ENCODE results near the gene SOX1.

The SOX1 gene

DNA sequence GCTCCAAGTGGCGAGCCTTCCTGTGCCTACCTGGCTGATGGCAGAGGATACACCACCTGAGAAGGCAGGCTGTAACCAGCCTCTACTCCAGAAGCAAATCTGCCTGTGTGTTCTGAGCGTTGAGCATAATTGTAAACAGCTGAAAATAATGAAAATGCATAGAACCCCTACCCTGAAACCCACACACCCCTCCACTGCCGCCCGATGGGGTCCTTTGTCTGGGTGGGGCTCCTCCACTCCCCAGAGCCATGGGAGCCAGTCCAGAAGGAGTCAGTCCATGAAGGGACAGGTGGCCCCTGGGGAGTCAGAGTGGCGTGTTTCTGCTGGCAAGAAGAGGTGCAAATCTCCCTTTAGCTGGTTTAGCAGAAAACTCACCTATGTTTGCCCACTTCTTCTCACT is 8.0 kb upstream of the SOX1 start:
- DNase-seq (ENCODE audit: low read depth), result no peak

- DNase-seq (ENCODE audit: low read depth), result no peak
Observed at GRCh38 chr13:112059457-112060281, 7.3 kb upstream of the SOX1 start.

DNA sequence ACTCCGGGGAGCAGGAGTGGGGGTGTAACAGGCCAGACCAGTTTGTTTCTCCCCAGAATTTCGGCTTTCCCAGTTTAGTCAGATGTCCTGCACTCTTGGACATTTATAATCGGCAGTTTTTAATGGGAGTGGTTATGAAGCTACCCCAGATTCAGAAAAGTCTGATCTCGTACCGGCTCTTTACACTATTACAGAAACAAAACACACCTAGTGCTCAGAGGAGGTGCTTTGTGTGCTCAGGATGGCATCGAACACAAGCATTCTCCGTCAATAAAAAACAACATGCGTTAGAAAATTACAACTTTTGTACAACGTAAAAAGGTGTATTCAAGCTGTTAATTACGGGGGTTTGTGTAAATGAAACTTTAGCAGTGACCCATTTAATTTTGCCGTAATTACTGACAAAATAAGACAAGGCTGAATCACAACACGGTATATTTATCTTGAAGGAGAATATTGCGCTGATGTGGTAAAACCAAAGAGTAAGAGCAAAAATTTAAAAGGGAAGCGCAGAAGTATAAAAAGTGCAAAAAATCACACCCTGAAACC is 6.6 kb upstream of the SOX1 start:
- DNase-seq (ENCODE audit: low read depth), result no peak

GRCh38 chr13:112060899-112061366 is 6.0 kb upstream of the SOX1 start:
- DNase-seq (ENCODE audit: low read depth), result no peak

DNA sequence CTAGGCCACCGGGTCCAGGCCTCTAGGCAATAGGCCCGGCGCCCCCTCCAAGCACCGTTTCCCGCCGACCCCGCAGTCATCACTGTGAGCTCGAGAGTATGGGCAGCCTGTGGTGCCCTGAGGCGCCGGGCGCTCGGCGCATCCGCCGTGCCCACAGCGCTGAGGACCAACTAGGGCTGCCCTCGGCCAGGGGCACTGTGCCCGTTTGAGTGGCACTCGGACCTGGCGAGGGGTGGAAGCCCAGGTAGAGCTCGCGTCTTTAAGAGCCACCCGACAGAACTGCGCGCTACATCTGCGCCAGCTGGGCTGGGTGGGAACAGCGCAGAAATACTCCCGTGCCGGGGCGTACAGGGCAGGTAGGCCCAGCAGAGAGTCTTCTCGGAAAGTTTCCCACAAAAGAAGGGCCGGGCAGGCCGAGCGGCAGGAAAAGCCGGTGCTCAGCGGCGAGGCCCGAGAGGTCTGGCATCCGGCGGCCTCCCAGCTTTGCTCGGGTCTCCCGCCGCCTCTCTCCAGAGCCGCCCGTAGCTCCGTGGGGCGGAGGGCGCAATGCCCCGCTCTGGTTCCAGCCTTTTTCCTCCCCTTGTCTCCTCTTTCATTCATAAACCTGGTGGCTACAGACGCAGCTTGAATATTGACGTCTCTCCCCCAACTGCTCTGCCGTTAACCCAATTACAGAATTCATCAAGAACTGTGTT is 5.4 kb upstream of the SOX1 start:
- DNase-seq (ENCODE audit: low read depth), result no peak

- no peak for DNase-seq (ENCODE audit: low read depth)
Observed at GRCh38 chr13:112062072-112062567, 4.8 kb upstream of the SOX1 start.

DNA sequence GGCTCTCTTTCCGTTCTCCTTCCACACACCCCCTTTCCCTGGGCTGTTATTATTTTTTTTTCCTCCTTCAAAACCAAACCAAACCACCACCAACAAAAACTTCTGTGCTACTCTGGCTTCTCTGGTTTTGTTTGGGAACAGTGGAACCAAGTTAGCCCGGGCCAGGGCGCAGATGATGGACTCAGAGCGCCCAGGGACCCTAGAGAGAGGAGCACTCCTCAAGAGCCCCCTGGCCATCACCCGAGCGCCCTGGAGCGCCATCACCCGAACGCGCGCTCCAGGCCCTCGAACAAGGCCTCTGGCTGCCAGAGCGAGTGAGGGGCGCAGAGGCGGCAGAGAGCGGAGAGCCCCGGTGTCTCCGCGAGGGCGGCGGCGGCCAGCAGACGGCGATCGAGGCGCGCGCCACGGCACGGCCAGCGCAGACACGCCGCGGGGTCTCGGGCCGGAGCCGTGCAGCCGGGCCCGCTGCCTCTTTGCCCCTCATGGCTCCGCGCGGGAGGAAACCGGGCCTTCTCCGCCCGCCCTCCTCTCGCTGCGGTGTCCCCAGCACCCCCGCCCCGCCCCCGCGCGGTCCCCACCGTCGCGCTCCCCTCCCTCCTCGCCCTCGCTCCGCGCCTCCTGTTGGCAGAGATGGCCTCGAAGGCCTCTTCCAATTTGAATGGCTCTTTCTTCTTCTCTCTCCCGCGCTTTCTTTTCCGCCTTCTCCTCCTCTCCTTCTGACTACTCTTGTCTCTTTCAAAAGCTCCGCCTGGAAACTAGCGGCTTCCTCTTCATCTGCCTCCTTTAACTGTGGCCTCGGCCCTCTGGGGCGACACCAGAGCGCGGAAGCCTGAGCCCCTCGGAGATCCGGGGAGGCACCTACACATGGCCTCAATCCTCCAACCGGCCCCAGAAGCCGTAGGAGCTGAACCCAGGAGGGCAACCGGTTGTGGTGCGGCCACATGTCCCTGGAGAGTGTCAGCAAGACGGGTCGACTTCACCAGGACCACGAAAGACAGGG is 4.1 kb upstream of the SOX1 start:
- DNase-seq (ENCODE audit: low read depth), result no peak

DNA sequence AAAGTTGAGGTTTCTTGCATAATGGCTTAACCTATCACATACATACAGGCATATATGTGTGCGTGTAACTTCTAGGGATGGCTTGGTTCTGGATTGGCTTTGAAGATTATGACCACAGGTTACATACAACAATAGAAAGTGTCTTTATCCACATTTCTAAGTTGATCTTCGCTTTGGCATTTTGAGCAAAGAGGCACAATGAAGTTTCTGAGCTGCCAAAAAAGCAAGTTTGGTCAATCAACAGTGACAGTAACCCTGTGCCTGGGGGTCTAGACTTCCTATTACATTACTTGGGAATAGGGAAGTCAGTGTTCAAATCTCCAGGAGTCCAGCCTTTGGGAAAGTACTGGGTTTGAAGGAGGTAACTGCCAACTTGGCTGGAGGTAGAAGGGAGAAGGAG is 3.1 kb upstream of the SOX1 start:
- DNase-seq (ENCODE audit: low read depth), result no peak

GRCh38 chr13:112064222-112064621 is 2.7 kb upstream of the SOX1 start:
- no peak for DNase-seq (ENCODE audit: low read depth)

DNA sequence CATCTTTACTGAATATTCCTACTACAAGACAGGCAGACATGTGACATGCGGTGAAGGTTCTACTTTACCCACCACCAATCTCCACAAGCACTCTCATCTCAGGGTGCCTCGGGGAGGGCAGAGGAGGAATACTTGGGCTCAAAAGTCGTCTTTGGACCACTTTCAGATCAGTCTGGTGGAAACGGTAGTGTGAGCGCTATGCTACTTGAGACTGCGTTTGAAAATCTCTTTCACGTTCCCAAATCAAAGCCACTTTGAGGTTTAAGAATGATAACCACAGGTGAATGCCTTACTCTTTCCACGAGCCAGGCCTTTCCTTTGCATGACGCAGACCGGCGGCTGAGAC is 1.5 kb upstream of the SOX1 start:
- no peak for DNase-seq (ENCODE audit: low read depth)

- no peak for DNase-seq (ENCODE audit: low read depth)
Observed at GRCh38 chr13:112065867-112066623, 904 bp upstream of the SOX1 start.

DNA sequence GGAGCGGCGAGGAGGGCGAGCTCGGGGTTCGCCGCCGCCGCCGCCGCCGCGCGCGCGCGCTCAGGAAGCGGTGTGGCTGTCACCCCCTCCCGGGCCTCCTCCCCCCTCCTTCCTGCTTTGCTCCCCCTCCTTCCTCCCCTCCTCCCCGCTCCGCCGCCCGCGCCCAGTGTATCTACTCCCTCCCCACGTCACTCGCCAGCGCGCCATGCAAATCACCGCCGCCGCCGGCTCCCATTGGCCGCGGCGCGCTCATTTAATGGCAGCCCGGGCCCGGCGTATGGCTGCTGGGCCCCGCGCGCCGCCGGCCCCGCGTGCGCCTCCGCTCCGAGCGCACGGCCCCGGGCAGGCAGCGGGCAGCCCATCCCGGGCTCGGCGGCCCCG is 335 bp upstream of the SOX1 start:
- DNase-seq (ENCODE audit: low read depth), result no peak

DNA sequence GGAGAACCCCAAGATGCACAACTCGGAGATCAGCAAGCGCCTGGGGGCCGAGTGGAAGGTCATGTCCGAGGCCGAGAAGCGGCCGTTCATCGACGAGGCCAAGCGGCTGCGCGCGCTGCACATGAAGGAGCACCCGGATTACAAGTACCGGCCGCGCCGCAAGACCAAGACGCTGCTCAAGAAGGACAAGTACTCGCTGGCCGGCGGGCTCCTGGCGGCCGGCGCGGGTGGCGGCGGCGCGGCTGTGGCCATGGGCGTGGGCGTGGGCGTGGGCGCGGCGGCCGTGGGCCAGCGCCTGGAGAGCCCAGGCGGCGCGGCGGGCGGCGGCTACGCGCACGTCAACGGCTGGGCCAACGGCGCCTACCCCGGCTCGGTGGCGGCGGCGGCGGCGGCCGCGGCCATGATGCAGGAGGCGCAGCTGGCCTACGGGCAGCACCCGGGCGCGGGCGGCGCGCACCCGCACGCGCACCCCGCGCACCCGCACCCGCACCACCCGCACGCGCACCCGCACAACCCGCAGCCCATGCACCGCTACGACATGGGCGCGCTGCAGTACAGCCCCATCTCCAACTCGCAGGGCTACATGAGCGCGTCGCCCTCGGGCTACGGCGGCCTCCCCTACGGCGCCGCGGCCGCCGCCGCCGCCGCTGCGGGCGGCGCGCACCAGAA is 1.1 kb downstream of the SOX1 start:
- no peak for DNase-seq (ENCODE audit: low read depth)

DNA sequence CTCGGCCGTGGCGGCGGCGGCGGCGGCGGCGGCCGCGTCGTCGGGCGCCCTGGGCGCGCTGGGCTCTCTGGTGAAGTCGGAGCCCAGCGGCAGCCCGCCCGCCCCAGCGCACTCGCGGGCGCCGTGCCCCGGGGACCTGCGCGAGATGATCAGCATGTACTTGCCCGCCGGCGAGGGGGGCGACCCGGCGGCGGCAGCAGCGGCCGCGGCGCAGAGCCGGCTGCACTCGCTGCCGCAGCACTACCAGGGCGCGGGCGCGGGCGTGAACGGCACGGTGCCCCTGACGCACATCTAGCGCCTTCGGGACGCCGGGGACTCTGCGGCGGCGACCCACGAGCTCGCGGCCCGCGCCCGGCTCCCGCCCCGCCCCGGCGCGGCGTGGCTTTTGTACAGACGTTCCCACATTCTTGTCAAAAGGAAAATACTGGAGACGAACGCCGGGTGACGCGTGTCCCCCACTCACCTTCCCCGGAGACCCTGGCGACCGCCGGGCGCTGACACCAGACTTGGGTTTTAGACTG is 1.7 kb downstream of the SOX1 start:
- no peak for DNase-seq (ENCODE audit: low read depth)

DNA sequence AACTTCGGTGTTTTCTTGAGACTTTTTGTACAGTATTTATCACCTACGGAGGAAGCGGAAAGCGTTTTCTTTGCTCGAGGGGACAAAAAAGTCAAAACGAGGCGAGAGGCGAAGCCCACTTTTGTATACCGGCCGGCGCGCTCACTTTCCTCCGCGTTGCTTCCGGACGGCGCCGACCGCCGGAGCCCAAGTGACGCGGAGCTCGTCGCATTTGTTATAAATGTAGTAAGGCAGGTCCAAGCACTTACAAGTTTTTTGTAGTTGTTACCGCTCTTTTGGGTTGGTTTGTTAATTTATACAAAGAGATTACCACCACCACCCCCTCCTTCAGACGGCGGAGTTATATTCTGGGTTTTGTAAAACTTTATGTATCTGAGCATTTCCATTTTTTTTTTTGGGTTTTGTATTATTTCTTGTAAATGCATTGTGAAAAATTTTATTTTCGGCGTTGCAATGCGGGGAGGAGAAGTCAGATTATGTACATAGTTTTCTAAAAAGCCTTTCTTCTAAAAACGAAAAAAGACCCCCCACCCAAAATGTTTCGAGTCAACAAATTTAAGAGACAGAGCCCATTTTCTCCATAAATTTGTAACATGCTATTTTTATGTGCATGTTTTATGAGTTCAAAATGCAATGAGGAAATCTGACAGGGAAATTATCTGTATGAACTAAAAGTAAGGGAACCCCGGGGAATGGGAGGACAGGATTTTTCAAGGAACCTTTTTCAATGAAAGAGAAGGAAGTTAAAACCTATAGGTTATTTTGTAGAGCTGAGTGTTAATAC is 2.3 kb downstream of the SOX1 start:
- DNase-seq (ENCODE audit: low read depth), result no peak

DNA sequence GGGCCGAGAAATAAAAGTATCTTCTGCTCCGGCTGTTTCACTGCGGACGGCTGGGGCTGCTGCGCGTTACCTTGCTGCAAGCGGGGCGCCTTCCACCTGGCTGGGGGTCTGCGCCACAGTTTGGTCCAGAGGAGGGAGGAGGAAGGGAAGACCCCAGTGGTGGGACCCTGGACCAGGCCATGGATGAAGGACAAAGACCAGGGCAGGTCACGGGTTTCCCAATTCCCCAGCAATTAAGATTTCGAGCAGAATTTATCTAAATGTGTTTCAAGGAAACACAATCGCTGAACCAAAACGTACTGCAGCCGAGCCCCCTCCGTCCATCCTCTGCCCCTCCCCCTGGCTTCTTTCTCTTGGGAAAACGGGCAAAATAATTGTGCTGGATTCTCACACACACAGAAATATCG is 2.9 kb downstream of the SOX1 start:
- no peak for DNase-seq (ENCODE audit: low read depth)

GRCh38 chr13:112071102-112071722 is 4.3 kb downstream of the SOX1 start:
- no peak for DNase-seq (ENCODE audit: low read depth)

DNA sequence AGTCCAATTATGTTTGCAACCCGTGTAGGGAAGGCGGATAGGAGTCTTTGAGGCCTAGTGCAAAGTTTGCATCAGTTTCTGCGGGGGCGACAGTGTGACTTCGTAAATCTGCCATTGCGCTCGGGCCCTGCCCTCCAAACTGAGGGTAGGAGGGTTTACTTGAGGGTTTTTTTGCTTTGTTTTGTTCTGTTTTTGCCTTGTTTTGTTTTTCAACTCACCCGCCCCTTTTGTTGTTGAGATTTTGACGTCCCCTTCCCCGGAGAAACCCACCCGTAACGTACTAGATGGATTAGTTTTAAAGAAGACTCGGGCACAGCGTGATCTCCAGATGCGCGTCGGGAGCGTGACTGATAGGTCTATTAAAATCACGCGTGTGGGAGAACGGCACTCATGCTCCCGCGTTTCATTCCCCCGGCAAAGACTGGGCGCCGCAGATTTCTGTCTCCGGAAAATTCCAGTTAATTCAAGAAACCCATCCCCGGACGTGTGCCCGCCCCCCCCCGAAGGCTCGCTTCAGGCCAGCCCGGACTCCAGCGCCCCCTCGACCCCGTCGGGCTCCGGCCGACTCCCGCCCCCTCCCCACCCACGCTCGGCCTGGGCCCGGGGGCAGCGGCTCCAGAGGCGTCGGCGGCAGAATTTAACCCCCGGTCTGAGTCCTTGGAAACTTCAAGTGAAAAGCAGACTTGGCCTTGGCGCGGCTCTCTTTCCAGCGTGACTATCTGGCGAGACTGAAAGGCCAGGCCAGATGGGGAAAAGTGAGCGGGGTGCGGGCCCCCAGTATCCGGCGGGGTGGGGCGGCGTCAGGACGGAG is 5.0 kb downstream of the SOX1 start:
- DNase-seq (ENCODE audit: low read depth), result no peak

Data from EH (cell line).